ENCODE results near the gene BMP5.

BMP5 gene

DNA sequence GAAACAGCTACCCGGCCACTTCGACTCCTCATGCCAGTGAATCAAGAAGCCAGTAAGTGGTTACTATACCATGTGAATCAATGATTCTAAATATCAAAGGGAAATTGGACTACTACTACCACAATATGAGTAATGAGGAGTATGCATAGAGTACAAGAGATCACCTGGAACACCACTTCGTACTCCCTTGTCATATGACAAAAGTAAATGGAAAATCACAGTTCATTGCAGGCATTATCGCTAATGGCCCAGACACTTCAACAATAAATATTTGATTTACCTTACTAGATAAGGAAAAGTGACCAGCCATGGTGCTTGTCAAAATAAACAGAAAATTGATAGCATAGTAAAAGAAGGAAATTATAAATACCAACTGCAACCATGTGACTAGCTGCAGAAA is 73.1 kb downstream of the BMP5 start:
- no peak for DNase-seq

- no peak for DNase-seq
Measured at GRCh38 chr6:55798571-55798970, 76.8 kb downstream of the BMP5 start.

DNA sequence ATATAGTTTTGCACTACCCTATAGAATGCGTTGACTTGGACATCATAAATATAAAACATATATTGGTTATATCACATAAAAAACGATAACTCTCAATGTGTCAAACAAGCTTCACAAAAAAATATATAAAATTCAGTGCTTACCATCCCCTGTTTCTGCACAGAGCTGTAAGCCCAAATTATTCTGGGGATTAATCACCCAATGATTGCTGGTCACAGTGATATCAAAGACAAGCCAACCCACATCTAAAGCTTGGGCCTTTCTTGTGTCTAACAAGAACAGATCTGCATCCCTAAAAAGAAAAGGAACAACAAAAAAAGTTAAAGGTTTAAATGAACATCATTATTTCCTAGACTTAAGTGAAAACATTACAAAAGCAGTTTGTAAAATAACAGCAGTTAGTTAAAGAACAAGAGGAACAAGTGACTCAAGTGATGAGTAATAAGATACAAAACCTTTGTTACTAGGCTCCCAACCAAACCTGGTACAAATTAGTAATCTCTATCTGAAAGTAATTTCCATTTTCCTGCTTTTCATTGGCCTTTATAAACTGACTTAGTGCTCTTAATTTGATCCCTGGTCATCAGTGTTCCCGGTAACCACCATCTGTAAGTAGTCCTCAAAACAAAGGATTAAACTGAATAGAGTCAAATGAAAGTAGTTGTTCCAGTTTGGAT is 81.1 kb downstream of the BMP5 start:
- DNase-seq, result no peak

DNA sequence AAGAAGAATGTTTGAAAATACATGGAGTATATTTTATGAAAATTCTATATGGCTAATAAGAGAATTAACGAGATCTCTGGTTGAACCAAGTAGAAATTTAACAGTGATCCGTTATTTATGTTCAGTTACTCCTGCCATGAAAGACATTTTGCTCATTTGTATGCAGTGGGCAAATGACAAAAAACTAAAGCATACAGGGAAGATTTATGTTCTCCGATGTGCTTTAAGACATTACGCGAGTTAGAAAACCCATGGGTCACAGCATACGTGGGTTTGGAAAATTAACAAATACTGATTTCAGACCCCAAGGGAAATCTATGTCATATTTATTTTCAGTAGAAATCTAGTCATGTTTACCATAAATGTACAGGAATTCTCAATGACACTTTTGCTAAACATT is 90.1 kb downstream of the BMP5 start:
- no peak for DNase-seq

DNA sequence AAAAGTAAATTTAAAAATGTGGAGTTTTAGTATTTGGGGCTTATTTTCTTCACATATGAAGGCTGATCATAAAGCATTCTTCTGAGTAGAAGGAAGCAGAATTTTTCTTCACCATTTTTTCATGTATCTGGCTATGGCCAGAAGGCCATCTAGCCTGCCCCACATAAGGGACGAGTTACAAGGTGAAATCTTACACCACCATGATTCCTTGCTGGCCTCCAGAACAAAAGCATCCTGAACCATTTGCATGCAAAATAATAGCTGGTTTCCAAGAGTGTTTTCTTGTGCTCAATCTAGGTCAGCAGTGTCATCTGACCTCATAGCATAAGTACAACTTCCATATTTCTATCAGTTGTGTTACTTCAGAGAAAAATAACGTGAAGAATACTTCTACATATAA is 93.1 kb downstream of the BMP5 start:
- DNase-seq, result no peak

DNA sequence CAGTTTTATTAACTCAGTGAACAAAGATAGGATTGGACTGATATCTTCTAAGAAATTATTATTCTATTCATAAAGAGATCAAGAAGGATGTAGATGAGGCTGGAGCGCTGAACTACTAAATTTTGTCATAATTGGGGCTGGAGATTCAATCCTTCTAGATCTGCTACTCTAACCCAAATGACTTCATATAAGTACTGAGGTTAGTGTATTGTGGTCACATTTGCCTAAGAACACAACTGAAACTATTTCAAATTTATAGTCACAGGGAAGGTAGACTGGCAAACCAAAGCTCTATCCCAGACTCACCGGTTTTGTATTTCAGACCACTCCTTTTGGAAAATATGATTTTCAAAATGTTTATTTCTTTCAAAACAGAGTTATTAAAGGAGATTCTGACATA is 96.7 kb downstream of the BMP5 start:
- DNase-seq, result no peak

DNA sequence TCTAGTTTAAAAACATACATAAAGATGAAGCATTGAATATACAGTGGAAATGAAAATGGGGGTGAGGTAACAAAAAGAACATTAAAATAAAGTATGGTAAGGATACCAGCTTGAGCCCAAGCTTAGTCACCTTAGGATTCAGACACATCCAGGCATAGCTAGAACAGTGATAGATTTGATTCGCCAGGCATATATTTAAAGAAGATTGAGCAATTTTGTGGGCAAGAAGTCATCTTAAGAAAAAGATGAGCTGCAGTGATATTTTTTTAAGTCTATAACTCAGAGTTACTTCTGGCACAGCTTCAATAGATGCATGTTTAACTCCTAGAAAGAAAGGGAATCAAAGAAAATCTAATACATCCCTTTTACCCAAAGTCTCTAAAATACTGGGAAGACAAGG is 97.9 kb downstream of the BMP5 start:
- DNase-seq, result no peak

- no peak for DNase-seq
Measured at GRCh38 chr6:55776113-55776512, 99.3 kb downstream of the BMP5 start.

- no peak for DNase-seq
Measured at GRCh38 chr6:55775029-55775318, 100.4 kb downstream of the BMP5 start.

DNA sequence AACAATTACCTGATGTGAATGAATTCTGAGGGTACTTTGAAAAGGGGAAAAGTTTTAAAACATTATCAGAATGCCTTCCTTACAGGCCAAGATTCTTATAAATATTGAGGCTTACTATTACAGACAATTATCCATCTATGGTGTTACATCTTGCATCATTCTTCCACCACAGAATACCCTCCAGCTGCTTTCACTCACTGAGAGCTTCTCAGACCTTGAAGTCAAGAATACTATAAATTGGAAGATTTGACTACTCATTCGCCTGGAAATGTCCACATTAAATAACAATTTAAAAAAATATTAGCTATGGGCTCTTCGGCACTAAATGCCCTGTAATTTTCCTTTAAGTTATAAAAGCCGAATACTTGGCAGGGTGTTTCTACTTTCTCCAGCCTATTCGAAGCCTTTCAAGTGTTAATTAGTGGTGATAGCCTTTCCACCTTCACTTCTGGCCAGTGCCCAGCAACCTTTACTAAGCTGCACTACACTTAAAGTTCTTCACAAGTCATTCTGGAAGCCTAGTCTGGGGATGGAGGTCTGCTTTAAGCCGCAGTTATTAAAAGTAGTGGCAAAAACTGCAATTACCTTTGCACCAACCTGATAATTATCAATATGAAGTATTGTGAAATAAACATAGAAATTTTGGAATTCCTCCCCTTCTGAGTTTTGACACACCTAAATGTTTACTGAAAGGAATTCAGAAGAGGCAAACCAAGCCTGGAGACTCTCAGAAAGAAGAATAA is 100.9 kb downstream of the BMP5 start:
- no peak for DNase-seq

GRCh38 chr6:55773620-55774216 is 101.7 kb downstream of the BMP5 start:
- no peak for DNase-seq

- no peak for DNase-seq
Measured at GRCh38 chr6:55772730-55773129, 102.7 kb downstream of the BMP5 start.

DNA sequence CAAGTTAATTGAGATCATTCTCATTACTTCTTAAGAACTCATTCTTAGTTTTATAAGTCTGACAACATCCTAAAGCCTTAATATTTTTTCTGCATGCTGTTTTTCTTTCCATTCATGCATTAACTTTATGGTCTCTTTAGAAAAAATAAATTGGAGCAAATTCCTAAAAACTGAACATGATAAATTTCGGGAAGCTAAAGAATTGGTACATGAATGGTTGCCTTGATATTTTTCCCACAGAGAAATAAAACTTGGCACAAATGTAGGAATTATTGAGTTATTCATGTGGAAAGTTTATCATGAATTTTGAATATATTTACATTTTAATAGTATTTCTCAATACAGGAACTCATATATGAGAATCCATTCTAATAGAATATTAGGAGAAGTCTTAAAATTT is 115.9 kb downstream of the BMP5 start:
- DNase-seq, result no peak

DNA sequence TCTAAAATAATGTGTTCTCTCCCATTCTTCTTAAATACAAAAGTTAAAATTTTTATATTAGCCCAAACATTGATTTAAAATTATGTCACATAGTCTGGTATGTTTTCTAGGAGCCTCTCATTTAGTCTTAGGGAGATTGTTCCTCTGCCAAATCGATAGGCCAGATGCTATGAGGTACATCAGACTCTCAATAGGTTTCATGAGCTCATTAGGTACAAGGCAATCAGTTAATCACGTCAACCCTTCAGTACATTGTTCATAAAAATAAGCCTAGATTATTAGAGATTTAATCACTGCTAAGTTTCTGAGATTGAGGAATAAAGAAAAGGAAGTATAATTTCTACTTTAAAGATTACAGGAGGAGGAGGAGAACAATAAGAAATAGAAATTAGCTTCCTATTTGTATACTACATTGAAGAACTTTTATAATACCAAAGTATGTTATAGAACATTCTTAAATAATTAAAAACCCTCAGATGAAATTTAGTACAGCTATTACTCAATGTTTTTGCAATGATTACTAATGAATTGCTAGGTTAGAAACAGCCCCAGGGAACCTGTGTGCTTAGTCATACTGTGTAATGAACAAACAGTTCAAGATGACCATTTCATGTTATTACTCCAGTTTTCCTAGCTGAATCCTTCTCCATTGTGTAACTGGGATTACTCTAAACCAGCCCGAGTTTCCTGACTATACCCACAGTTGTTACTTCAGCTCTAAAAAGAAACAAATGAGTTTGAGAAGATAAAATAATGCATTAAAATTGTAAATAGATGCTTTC is 117.0 kb downstream of the BMP5 start:
- no peak for DNase-seq

GRCh38 chr6:55756531-55757031 is 118.8 kb downstream of the BMP5 start:
- DNase-seq, result no peak

DNA sequence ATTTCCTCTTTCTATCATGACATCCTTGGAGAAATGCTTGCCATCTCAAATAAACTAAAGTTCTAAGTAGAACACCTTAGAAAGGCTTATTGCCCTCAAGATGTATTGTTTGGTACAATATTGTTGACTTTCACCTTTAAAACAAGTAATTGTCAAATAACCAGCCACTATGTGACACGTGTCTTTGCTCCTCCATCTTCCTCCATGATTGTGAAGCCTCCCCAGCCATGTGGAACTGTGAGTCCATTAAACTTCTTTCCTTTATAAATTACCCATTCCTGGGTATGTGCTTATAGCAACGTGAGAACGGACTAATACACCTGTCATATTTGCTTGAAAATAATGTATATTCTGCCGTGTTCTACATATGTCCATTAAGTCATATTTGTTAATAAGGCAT is 126.5 kb downstream of the BMP5 start:
- DNase-seq, result no peak

- no peak for DNase-seq
Measured at GRCh38 chr6:55746473-55746872, 128.9 kb downstream of the BMP5 start.

DNA sequence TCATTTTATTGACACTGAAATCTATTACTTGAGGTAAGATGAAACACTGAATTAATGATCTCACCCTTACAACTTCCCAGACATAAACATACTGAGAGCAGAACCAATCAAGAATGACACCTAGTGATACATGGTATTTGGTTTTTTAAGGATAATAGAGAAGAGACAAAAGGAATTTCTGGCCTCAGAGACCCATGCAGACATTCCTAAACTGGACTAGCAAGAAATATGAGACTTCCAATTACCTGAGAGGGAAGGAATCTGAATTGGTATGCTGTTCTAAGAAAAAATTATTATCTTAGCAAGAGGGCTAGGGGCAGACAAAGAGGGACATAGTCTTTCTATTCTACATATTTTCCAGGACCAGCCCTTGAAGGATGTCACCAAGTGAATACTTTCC is 141.1 kb downstream of the BMP5 start:
- DNase-seq, result no peak

- DNase-seq, result no peak
Measured at GRCh38 chr6:55729665-55730064, 145.7 kb downstream of the BMP5 start.

DNA sequence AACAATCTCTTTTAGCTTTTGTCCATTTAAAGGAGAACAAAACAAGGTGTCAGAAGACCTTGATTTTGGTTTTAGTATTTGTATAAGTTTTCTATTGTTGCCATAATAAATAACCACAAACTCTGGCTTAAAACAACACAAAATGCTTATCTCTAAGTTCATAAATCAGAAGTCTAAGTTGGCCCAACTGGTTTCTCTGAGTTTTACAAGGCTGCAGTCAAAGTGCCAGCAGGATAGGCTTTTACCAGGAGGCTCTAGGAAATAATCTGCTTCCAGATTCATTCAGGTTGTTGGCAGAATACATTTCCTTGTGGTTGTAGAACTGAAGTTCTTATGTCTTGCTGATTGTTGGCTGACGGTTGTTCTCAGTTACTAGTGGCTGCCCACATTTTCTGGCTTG is 149.2 kb downstream of the BMP5 start:
- no peak for DNase-seq

DNA sequence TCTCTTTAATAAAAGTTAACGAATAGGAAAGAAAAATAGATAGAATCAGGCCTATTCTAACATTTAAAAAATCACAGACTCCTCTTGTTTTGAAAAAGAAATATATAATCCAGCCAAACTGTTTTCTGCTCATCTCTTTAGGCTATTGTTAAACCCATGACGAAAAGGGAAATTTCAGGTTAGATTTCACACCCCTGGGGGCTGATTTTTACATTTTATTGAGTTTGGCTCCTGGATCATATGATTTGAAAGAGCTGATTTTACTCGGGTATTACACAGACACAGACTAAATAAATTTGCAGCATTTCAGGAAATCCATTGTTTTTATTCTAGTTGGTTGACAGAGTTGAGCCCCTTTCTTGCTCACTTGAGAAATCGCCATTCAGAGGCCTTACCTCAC is 160.6 kb downstream of the BMP5 start:
- DNase-seq, result no peak

- DNase-seq, result no peak
Measured at GRCh38 chr6:55713436-55713835, 162.0 kb downstream of the BMP5 start.

DNA sequence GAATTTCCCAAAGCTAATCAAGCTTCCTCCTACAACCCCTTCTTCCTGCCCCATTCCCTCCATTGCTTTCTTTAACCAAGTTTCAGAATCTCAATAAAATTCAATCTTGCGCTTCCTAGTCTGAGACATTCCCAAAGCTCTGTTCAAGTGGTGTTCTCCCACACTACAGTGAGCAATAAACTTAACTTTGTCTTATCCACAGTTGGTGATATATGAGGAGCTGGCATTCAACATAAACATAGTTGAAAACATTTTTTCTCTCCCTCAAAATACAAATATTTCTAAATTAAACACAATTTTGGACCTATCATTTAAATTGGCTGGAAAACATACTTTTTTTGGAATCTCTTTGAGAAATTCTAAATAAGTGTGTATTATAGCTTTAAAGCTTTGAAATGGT is 166.7 kb downstream of the BMP5 start:
- no peak for DNase-seq

Measured in NCI-H1436 treated with DMSO at 0.1 percent for 48 hours (cell line).